Calu3 (cell line): ENCODE data around the gene UPK3A. TPM values are rescaled to one million over a fixed set of nuclear protein-coding genes. Genes with fewer than 3 reads are reported as not detected.

Experiments used
- BruUV-seq: library from RNA; stranded (reverse); fragments of 400-500 nt; replicated peaks from 2 replicates; lab custom pipeline; 2021; lab: Mats Ljungman, UMichigan
- CTCF ChIA-PET: fragments of 300-600 bp; sonication (Branson Sonifier 250); formaldehyde crosslinking; loops from one replicate; lab custom pipeline; 2022; ENCODE audit warnings: antibody characterized with exemption; lab: Charles Lee
- DNase-seq: peaks from one replicate; pipeline ENCODE4 v3.0.0; 2022
- H3K27ac Mint-ChIP-seq: one replicate; pipeline ENCODE4 v1.8.0; 2022; ENCODE audit warnings: mixed read lengths; ENCODE audit not compliant: unreplicated experiment
- H3K27me3 Mint-ChIP-seq: one replicate; pipeline ENCODE4 v1.8.0; 2022; ENCODE audit warnings: mixed read lengths; ENCODE audit not compliant: unreplicated experiment
- H3K36me3 Mint-ChIP-seq: one replicate; pipeline ENCODE4 v1.8.0; 2022; ENCODE audit warnings: mild to moderate bottlenecking, moderate library complexity, mixed read lengths; ENCODE audit not compliant: insufficient read depth, unreplicated experiment
- H3K4me1 Mint-ChIP-seq: one replicate; pipeline ENCODE4 v1.8.0; 2022; ENCODE audit warnings: mild to moderate bottlenecking, low read depth, mixed read lengths; ENCODE audit not compliant: unreplicated experiment
- H3K4me3 Mint-ChIP-seq: one replicate; pipeline ENCODE4 v1.8.0; 2022; ENCODE audit warnings: mild to moderate bottlenecking, low read depth, moderate library complexity, mixed read lengths; ENCODE audit not compliant: unreplicated experiment
- H3K9me3 Mint-ChIP-seq: one replicate; pipeline ENCODE4 v1.8.0; 2022; ENCODE audit warnings: low read depth, mixed read lengths; ENCODE audit not compliant: unreplicated experiment
- CTCF ChIP-seq: fragments of 200-600 bp; IDR thresholded peaks from one replicate; pipeline ENCODE4 v1.8.0; 2022; ENCODE audit warnings: antibody characterized with exemption; ENCODE audit not compliant: unreplicated experiment
- intact Hi-C: fragments of 100-400 bp; cut with micrococcal nuclease; formaldehyde crosslinking; loops from one replicate; pipeline ENCODE4 v1.10.0; 2022; ENCODE audit not compliant: unreplicated experiment
- total RNA-seq: library from RNA; stranded (reverse); gene quantifications from 2 replicates; pipeline ENCODE4 v1.2.3, GENCODE V29; 2022

UPK3A gene
- total RNA-seq, 1 experiment from 2014 or later, result not detected

GRCh38 chr22:45330548-45330947, 45.8 kb downstream of the UPK3A start:
- no TSS peak for BruUV-seq
- Mint-ChIP-seq H3K9me3 (peaks cover 2% of the 10 kb centered on the region), H3K4me1 (no peaks in the 10 kb centered on the region), H3K36me3 (peaks cover 9% of the 10 kb centered on the region), H3K4me3 (no peak overlapping the region), H3K27ac (no peak overlapping the region), H3K27me3 (no peaks in the 10 kb centered on the region)
- DNase-seq, result no peak
- intact Hi-C loops, result no loop called here
- no peak for TF ChIP-seq CTCF
- CTCF ChIA-PET, result no interaction called here

GRCh38 chr22:45331486-45331885, 46.7 kb downstream of the UPK3A start:
- no TSS peak for BruUV-seq
- CTCF ChIA-PET, result no interaction called here
- intact Hi-C loops, result no loop called here
- H3K27ac Mint-ChIP-seq, result no peak overlapping the region
- H3K36me3 Mint-ChIP-seq, result peaks cover 4% of the 10 kb centered on the region
- no peaks in the 10 kb centered on the region for H3K27me3 Mint-ChIP-seq
- H3K4me3 Mint-ChIP-seq, result no peak overlapping the region
- peaks cover 2% of the 10 kb centered on the region for H3K9me3 Mint-ChIP-seq
- TF ChIP-seq CTCF, result no peak
- no peaks in the 10 kb centered on the region for H3K4me1 Mint-ChIP-seq
- no peak for DNase-seq

- Mint-ChIP-seq H3K36me3 (peaks cover 4% of the 10 kb centered on the region), H3K4me1 (no peaks in the 10 kb centered on the region), H3K4me3 (no peak overlapping the region), H3K27me3 (no peaks in the 10 kb centered on the region), H3K9me3 (peaks cover 2% of the 10 kb centered on the region), H3K27ac (no peak overlapping the region)
- intact Hi-C loops, result no loop called here
- no peak for DNase-seq
- CTCF ChIA-PET, result no interaction called here
- no TSS peak for BruUV-seq
- no peak for TF ChIP-seq CTCF
Measured at GRCh38 chr22:45332001-45332400, 47.3 kb downstream of the UPK3A start.

GRCh38 chr22:45334068-45334467, 49.3 kb downstream of the UPK3A start:
- CTCF ChIA-PET, result no interaction called here
- no peak for TF ChIP-seq CTCF
- Mint-ChIP-seq H3K27ac (no peak overlapping the region), H3K27me3 (no peaks in the 10 kb centered on the region), H3K36me3 (peaks cover 14% of the 10 kb centered on the region), H3K9me3 (no peaks in the 10 kb centered on the region), H3K4me3 (no peak overlapping the region), H3K4me1 (no peaks in the 10 kb centered on the region)
- intact Hi-C loops, result no loop called here
- DNase-seq, result no peak
- no TSS peak for BruUV-seq
